ENCODE measurements around the gene SCAF1. TPM values are rescaled to one million over a fixed set of nuclear protein-coding genes. Genes with fewer than 3 reads are reported as not detected.

Gene SCAF1
- total RNA-seq, 4 donors from 2014 or later: 17.5 to 38.4 (median 25.8) TPM

- intact Hi-C loops (cut with DNase I): no loop called here
- no peak overlapping the region for H3K27ac ChIP-seq
- no peaks in the 10 kb centered on the region for H3K9me3 ChIP-seq
- no peaks in the 10 kb centered on the region for H3K4me1 ChIP-seq
- no peak overlapping the region for H3K4me3 ChIP-seq (replicated peaks in 1 of 3)
- 96 to 98% methylated on average over 12 of the region's 12 CpGs for WGBS, 2 donors
- no peak for DNase-seq
- H3K27me3 ChIP-seq: no peaks in the 10 kb centered on the region
- TF ChIP-seq CTCF (IDR thresholded peaks at IDR 0.05) (no peak), POLR2A (IDR thresholded peaks at IDR 0.05) (no peak)
- peaks cover 8 to 17% of the 10 kb centered on the region in 2 donors for H3K36me3 ChIP-seq
Measured at GRCh38 chr19:49609499-49610092, 32.4 kb upstream of the SCAF1 start.

GRCh38 chr19:49613374-49613773 is 28.6 kb upstream of the SCAF1 start:
- no peak overlapping the region for H3K4me3 ChIP-seq (replicated peaks in 1 of 3)
- intact Hi-C loops (cut with DNase I): no loop called here
- H3K36me3 ChIP-seq: peaks cover 24 to 33% of the 10 kb centered on the region in 2 donors
- H3K27me3 ChIP-seq: no peaks in the 10 kb centered on the region
- no peaks in the 10 kb centered on the region for H3K4me1 ChIP-seq
- H3K9me3 ChIP-seq: no peaks in the 10 kb centered on the region
- no peak for DNase-seq
- TF ChIP-seq POLR2A (IDR thresholded peaks at IDR 0.05) (no peak), CTCF (IDR thresholded peaks at IDR 0.05) (no peak)
- WGBS, 2 donors: 90 to 93% methylated on average over 4 of the region's 4 CpGs
- no peak overlapping the region for H3K27ac ChIP-seq

- Histone ChIP-seq H3K9me3 (no peaks in the 10 kb centered on the region), H3K27me3 (no peaks in the 10 kb centered on the region), H3K4me1 (no peaks in the 10 kb centered on the region), H3K36me3 (peaks cover 24 to 33% of the 10 kb centered on the region in 2 donors), H3K4me3 (replicated peaks in 1 of 3) (no peak overlapping the region), H3K27ac (no peak overlapping the region)
- no peak for DNase-seq
- TF ChIP-seq CTCF (IDR thresholded peaks at IDR 0.05): no peak
- 87 to 90% methylated on average over 13 to 19 of the region's 19 CpGs for WGBS, 2 donors
- intact Hi-C loops (cut with DNase I): no loop called here
Measured at GRCh38 chr19:49614096-49614833, 27.7 kb upstream of the SCAF1 start.

- H3K27ac ChIP-seq: no peak overlapping the region
- no peaks in the 10 kb centered on the region for H3K9me3 ChIP-seq
- H3K27me3 ChIP-seq: no peaks in the 10 kb centered on the region
- TF ChIP-seq CTCF (IDR thresholded peaks at IDR 0.05) (no peak), POLR2A (IDR thresholded peaks at IDR 0.05) (no peak)
- H3K4me1 ChIP-seq: no peaks in the 10 kb centered on the region
- no peak overlapping the region for H3K4me3 ChIP-seq (replicated peaks in 1 of 3)
- DNase-seq: no peak
- H3K36me3 ChIP-seq: peaks cover 33 to 39% of the 10 kb centered on the region in 2 donors
- WGBS, 2 donors: 93 to 96% methylated on average over 23 of the region's 23 CpGs
- intact Hi-C loops (cut with DNase I): no loop called here
Measured at GRCh38 chr19:49615861-49616260, 26.1 kb upstream of the SCAF1 start.

- H3K36me3 ChIP-seq: peaks cover 36 to 42% of the 10 kb centered on the region in 2 donors
- intact Hi-C loops (cut with DNase I): no loop called here
- TF ChIP-seq POLR2A (IDR thresholded peaks at IDR 0.05) (no peak), CTCF (IDR thresholded peaks at IDR 0.05) (no peak)
- no peaks in the 10 kb centered on the region for H3K27me3 ChIP-seq
- no peak overlapping the region for H3K4me3 ChIP-seq (replicated peaks in 1 of 3)
- DNase-seq: no peak
- 98% methylated on average over 7 of the region's 7 CpGs for WGBS, 2 donors
- H3K4me1 ChIP-seq: no peaks in the 10 kb centered on the region
- no peak overlapping the region for H3K27ac ChIP-seq
- H3K9me3 ChIP-seq: no peaks in the 10 kb centered on the region
Measured at GRCh38 chr19:49616532-49616931, 25.5 kb upstream of the SCAF1 start.
